ENCODE results near the gene LRPAP1.
"Not testable (repeated sequence)": the region's sequence is repeated elsewhere in the genome, so short reads cannot be mapped to it uniquely, and the experiment has no call there.

Gene LRPAP1

DNA sequence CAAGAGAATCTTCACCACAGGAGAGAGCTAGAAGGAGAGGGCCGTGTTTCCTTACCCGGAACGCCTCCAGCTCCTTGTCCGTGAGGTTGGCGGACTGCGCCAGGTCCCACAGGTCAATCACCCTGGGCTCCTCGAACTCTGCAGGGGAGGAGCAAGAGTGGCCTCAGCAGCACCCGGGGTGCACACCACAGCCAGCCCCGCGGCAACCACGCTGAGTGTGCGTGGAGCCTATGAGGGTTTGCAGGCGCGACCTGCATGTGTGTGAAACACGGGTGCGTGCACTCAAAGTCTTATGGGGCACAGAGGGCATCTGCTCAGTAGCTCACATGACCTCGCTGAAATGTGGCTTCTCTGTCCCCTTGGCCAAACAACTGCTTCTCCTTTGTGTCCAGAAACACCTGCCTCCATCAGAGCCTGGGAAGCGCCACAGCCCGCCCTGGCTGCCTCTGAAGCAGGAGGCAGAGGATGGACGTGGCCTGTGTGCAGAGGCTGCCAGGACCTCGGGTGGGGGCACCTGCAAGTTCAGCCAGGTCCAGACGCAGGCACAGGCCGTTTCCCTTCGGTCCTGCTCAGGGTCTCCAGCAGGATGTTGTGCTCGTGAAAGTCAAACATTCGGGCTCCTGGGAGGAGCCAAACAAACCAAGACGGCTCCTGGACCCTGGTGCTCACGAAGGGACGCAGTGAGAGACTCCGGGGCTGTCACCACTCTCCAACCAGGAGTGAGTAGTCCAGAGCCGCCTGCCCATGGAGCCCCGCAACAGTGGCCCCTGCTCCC lies 16.0 kb downstream of the LRPAP1 start:
- H3K4me3 ChIP-seq (ENCODE audit: low read length): no peak overlapping the region
- no peak overlapping the region for H3K9ac ChIP-seq (ENCODE audit: low read length)
- H3K27me3 ChIP-seq (replicated peaks; ENCODE audit: control insufficient read depth, insufficient read depth, low read length): no peaks in the 10 kb centered on the region
- H3K9me3 ChIP-seq (ENCODE audit: control insufficient read depth, low read length): no peaks in the 10 kb centered on the region
- H3K4me1 ChIP-seq (ENCODE audit: control insufficient read depth, insufficient read depth, low read length): no peaks in the 10 kb centered on the region
- DNase-seq (ENCODE audit: low read depth): no peak
- peaks cover 82% of the 10 kb centered on the region for H3K36me3 ChIP-seq (ENCODE audit: control insufficient read depth, insufficient read depth, low read length, severe bottlenecking)

- Histone ChIP-seq H3K9ac (ENCODE audit: low read length) (no peak overlapping the region), H3K27me3 (replicated peaks; ENCODE audit: control insufficient read depth, insufficient read depth, low read length) (no peaks in the 10 kb centered on the region), H3K9me3 (ENCODE audit: control insufficient read depth, low read length) (no peaks in the 10 kb centered on the region), H3K4me1 (ENCODE audit: control insufficient read depth, insufficient read depth, low read length) (no peaks in the 10 kb centered on the region), H3K4me3 (ENCODE audit: low read length) (no peak overlapping the region), H3K36me3 (ENCODE audit: control insufficient read depth, insufficient read depth, low read length, severe bottlenecking) (peaks cover 86% of the 10 kb centered on the region)
- no peak for DNase-seq (ENCODE audit: low read depth)
These were observed 16.6 kb downstream of the LRPAP1 start for GRCh38 chr4:3515646-3516045.

DNA sequence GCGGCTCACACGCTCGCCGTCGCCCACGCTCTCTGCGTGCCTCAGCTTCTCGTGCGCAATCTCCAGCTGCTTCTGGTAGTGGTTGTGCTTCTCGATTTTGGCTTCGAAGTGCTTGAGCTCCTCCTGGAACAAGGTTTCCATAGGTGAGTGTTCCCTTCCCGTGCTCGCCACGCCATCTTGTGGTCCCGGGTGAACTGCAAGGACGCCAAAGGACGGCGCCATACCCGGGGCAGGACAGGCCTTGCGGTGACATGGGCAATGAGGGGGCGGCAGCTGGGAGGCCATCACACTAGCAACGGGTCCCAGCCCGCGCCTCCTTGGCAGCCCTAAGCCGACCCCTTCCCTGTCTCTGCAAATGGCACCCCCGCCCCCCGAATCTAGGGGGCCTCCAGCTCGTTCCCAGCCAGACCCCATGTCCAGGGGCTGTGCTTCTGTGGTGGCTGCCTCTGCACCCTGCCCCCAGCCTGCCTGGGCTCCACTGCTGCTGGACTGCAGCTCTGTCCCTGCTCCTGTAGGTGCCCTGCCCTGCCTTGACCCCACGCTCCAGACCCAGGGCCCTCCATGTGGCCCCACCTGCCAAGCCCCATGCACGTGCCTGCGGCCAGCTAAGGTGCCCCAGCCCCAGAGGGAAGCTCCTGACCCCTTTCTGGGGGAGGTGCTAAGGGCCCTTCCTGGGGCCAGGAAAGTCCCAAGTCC lies 17.3 kb downstream of the LRPAP1 start:
- Histone ChIP-seq H3K36me3 (ENCODE audit: control insufficient read depth, insufficient read depth, low read length, severe bottlenecking) (peaks cover 86% of the 10 kb centered on the region), H3K4me1 (ENCODE audit: control insufficient read depth, insufficient read depth, low read length) (no peaks in the 10 kb centered on the region)
- no peak for DNase-seq (ENCODE audit: low read depth)

DNA sequence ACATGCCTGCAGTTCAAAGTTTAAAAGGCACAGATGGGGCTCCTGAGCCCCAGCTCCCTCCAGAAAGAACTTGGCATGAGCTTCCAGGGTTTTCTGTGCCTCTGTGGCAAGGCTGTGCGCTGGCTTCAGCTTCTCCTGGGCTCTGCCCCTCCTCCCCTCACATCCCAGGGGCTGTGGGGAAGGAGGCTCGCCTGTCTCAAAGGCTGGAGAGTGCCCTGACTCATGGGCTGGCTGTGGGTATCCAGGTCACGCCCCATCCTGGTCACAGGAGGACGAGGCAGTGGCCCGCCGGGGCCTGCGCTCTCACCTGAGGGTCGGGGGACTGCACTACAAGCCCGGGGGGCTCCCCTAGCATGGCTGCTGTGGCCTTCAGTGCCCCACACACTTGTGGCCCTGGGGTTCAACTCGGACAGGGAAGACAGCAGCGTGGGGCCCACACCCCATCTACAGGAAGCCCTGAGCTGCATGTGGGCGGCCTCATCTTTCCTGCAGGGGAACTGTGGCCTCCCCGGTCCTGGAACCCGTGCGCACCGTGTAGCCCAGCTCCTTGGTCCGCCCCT lies 17.9 kb downstream of the LRPAP1 start:
- H3K36me3 ChIP-seq (ENCODE audit: control insufficient read depth, insufficient read depth, low read length, severe bottlenecking): peaks cover 86% of the 10 kb centered on the region

More for the DNA sequence above, 17.3 kb downstream of the LRPAP1 start:
- Histone ChIP-seq H3K9ac (ENCODE audit: low read length) (no peak overlapping the region), H3K9me3 (ENCODE audit: control insufficient read depth, low read length) (no peaks in the 10 kb centered on the region), H3K27me3 (replicated peaks; ENCODE audit: control insufficient read depth, insufficient read depth, low read length) (no peaks in the 10 kb centered on the region), H3K4me3 (ENCODE audit: low read length) (no peak overlapping the region)

GRCh38 chr4:3513807-3514206 lies 18.4 kb downstream of the LRPAP1 start:
- no peaks in the 10 kb centered on the region for H3K27me3 ChIP-seq (replicated peaks; ENCODE audit: control insufficient read depth, insufficient read depth, low read length)
- H3K9ac ChIP-seq (ENCODE audit: low read length): no peak overlapping the region
- H3K9me3 ChIP-seq (ENCODE audit: control insufficient read depth, low read length): no peaks in the 10 kb centered on the region
- peaks cover 84% of the 10 kb centered on the region for H3K36me3 ChIP-seq (ENCODE audit: control insufficient read depth, insufficient read depth, low read length, severe bottlenecking)
- no peaks in the 10 kb centered on the region for H3K4me1 ChIP-seq (ENCODE audit: control insufficient read depth, insufficient read depth, low read length)
- no peak overlapping the region for H3K4me3 ChIP-seq (ENCODE audit: low read length)
- no peak for DNase-seq (ENCODE audit: low read depth)

More for the DNA sequence above, 17.9 kb downstream of the LRPAP1 start:
- Histone ChIP-seq H3K9me3 (ENCODE audit: control insufficient read depth, low read length) (no peaks in the 10 kb centered on the region), H3K9ac (ENCODE audit: low read length) (no peak overlapping the region), H3K27me3 (replicated peaks; ENCODE audit: control insufficient read depth, insufficient read depth, low read length) (no peaks in the 10 kb centered on the region), H3K4me1 (ENCODE audit: control insufficient read depth, insufficient read depth, low read length) (no peaks in the 10 kb centered on the region), H3K4me3 (ENCODE audit: low read length) (no peak overlapping the region)
- no peak for DNase-seq (ENCODE audit: low read depth)

GRCh38 chr4:3512719-3513118 lies 19.5 kb downstream of the LRPAP1 start:
- no peaks in the 10 kb centered on the region for H3K9me3 ChIP-seq (ENCODE audit: control insufficient read depth, low read length)
- no peak overlapping the region for H3K4me3 ChIP-seq (ENCODE audit: low read length)
- H3K27me3 ChIP-seq (replicated peaks; ENCODE audit: control insufficient read depth, insufficient read depth, low read length): no peaks in the 10 kb centered on the region
- no peak overlapping the region for H3K9ac ChIP-seq (ENCODE audit: low read length)
- no peak for DNase-seq (ENCODE audit: low read depth)
- no peaks in the 10 kb centered on the region for H3K4me1 ChIP-seq (ENCODE audit: control insufficient read depth, insufficient read depth, low read length)
- H3K36me3 ChIP-seq (ENCODE audit: control insufficient read depth, insufficient read depth, low read length, severe bottlenecking): peaks cover 85% of the 10 kb centered on the region

DNA sequence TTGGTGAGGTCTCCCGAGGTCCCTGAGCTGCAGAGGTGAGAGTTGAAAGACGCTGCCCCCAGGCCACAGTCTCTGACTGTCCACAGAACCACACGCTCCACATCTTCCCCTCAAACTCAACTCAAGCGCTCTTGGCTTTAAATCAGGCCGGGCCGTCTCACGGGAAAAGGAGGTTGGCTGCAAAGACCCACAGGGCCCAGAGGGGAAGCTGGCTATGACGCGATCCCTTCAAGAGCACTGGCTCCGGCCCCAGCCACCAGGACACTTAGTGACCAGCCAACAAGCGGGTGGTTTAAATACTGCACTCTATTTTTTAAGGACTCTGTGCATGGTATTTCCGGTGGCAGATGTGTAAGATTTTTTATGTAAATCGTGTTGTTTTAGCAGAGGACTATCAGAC lies 19.9 kb downstream of the LRPAP1 start:
- no peaks in the 10 kb centered on the region for H3K9me3 ChIP-seq (ENCODE audit: control insufficient read depth, low read length)
- no peak for DNase-seq (ENCODE audit: low read depth)
- no peaks in the 10 kb centered on the region for H3K4me1 ChIP-seq (ENCODE audit: control insufficient read depth, insufficient read depth, low read length)
- H3K27me3 ChIP-seq (replicated peaks; ENCODE audit: control insufficient read depth, insufficient read depth, low read length): no peaks in the 10 kb centered on the region
- H3K4me3 ChIP-seq (ENCODE audit: low read length): no peak overlapping the region
- no peak overlapping the region for H3K9ac ChIP-seq (ENCODE audit: low read length)
- peaks cover 81% of the 10 kb centered on the region for H3K36me3 ChIP-seq (ENCODE audit: control insufficient read depth, insufficient read depth, low read length, severe bottlenecking)

- not testable (repeated sequence) for H3K27me3 ChIP-seq (replicated peaks; ENCODE audit: control insufficient read depth, insufficient read depth, low read length); H3K9ac ChIP-seq (ENCODE audit: low read length); H3K9me3 ChIP-seq (ENCODE audit: control insufficient read depth, low read length); DNase-seq (ENCODE audit: low read depth); H3K4me1 ChIP-seq (ENCODE audit: control insufficient read depth, insufficient read depth, low read length); H3K4me3 ChIP-seq (ENCODE audit: low read length)
- H3K36me3 ChIP-seq (ENCODE audit: control insufficient read depth, insufficient read depth, low read length, severe bottlenecking): peaks cover 76% of the 10 kb centered on the region
These were observed 20.6 kb downstream of the LRPAP1 start for GRCh38 chr4:3511601-3512000.

DNA sequence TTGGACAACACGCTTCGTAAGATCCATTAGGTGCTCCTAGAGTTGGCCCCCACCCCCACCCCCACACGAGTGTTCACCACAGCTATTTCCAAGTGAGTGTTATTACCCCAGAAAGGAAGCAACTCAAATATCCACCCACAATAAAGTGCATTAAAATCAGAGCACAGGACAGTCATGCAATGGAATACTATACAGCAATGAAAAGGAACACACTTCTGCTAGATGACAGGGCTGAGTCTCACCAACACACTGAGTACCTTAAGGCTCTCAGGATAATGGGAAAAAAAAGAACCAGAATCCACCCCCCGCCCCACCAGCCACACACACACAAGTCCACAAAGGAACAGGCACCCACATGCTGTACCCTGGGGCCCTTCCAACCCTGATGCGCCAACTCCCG lies 21.0 kb downstream of the LRPAP1 start:
- no peaks in the 10 kb centered on the region for H3K9me3 ChIP-seq (ENCODE audit: control insufficient read depth, low read length)
- H3K27me3 ChIP-seq (replicated peaks; ENCODE audit: control insufficient read depth, insufficient read depth, low read length): no peaks in the 10 kb centered on the region
- H3K9ac ChIP-seq (ENCODE audit: low read length): no peak overlapping the region
- no peaks in the 10 kb centered on the region for H3K4me1 ChIP-seq (ENCODE audit: control insufficient read depth, insufficient read depth, low read length)
- H3K4me3 ChIP-seq (ENCODE audit: low read length): no peak overlapping the region
- H3K36me3 ChIP-seq (ENCODE audit: control insufficient read depth, insufficient read depth, low read length, severe bottlenecking): peaks cover 73% of the 10 kb centered on the region
- no peak for DNase-seq (ENCODE audit: low read depth)

DNA sequence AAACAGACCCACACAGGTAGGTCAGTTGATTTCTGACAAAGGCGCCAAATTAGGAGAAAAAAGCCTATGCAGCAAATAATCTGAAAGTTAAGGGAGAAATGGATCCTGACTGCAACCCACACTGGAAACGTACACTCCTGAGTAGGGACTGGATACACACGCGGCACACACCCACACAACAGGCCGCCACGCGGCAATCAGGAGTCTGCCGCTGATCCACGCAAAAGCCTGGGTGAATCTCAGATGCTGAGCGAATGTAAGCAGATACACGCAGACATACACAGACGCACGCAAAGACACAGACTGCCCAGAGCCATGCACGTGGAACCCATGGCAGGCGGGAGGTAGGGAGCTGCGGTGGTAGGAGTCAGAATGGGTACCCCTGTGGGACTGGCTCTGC lies 21.7 kb downstream of the LRPAP1 start:
- H3K27me3 ChIP-seq (replicated peaks; ENCODE audit: control insufficient read depth, insufficient read depth, low read length): no peaks in the 10 kb centered on the region
- DNase-seq (ENCODE audit: low read depth): no peak
- H3K9ac ChIP-seq (ENCODE audit: low read length): no peak overlapping the region
- peaks cover 66% of the 10 kb centered on the region for H3K36me3 ChIP-seq (ENCODE audit: control insufficient read depth, insufficient read depth, low read length, severe bottlenecking)
- no peaks in the 10 kb centered on the region for H3K9me3 ChIP-seq (ENCODE audit: control insufficient read depth, low read length)
- H3K4me3 ChIP-seq (ENCODE audit: low read length): no peak overlapping the region
- no peaks in the 10 kb centered on the region for H3K4me1 ChIP-seq (ENCODE audit: control insufficient read depth, insufficient read depth, low read length)

DNA sequence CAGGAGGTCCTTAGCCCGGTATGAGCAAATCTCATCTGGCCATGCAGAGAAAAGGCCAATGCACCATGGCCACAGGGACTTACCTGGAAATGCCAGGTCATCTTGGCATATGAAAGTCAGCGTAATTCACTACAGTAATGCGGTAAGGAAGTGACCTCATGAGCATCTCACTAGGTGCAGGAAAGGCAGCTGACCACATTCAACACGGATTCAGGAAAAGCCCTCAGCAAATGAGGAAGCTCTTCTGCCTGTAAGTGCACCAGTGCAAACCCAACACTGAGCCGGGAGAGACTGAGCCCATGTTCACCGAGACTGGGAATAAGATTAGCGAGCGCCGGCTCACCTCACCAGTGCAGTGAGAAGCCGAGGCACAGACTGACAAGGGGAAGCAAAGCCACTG lies 23.7 kb downstream of the LRPAP1 start:
- no peaks in the 10 kb centered on the region for H3K27me3 ChIP-seq (replicated peaks; ENCODE audit: control insufficient read depth, insufficient read depth, low read length)
- no peaks in the 10 kb centered on the region for H3K4me1 ChIP-seq (ENCODE audit: control insufficient read depth, insufficient read depth, low read length)
- no peak for DNase-seq (ENCODE audit: low read depth)
- no peak overlapping the region for H3K4me3 ChIP-seq (ENCODE audit: low read length)
- H3K9me3 ChIP-seq (ENCODE audit: control insufficient read depth, low read length): no peaks in the 10 kb centered on the region
- H3K36me3 ChIP-seq (ENCODE audit: control insufficient read depth, insufficient read depth, low read length, severe bottlenecking): peaks cover 56% of the 10 kb centered on the region
- no peak overlapping the region for H3K9ac ChIP-seq (ENCODE audit: low read length)
